Upper lobe of left lung (tissue), 4 donors: Measurements from ENCODE around the gene GDNF.

Experiments
- CTCF ChIP-seq, 6 experiments: fragments of 450-650 bp in 4 of 6; fragments of 200-600 bp in 2 of 6; sonication (generic) in 2 of 6; IDR thresholded peaks; one replicate each; pipeline ENCODE4 v1.5.1; 2016 to 2019; ENCODE audit warnings: antibody characterized with exemption in 6 of 6
- POLR2AphosphoS5 ChIP-seq, 2 donors: sonication (generic); formaldehyde crosslinking; IDR thresholded peaks; one replicate each; pipeline ENCODE4 v1.5.1; 2017; ENCODE audit warnings: antibody characterized with exemption in 2 of 2

GRCh38 chr5:37867654-37868053, 27.8 kb upstream of the GDNF start:
- TF ChIP-seq CTCF (IDR thresholded peaks at IDR 0.05), result no peak
- TF ChIP-seq POLR2AphosphoS5 (IDR thresholded peaks at IDR 0.05), result no peak
